D341Med (cell line): ENCODE measurements around the gene LEPROT.
"Not testable (repeated sequence)": the region's sequence is repeated elsewhere in the genome, so short reads cannot be mapped to it uniquely, and the experiment has no call there.

ENCODE experiments used
- DNase-seq: peaks from one replicate; pipeline ENCODE4 v3.0.0; 2012; ENCODE audit warnings: low spot score

The LEPROT gene

GRCh38 chr1:65420590-65421350, at the start of gene LEPROT, which contains the start of gene LEPR:
LEPROT (plus strand) TSS chr1:65420668; CDS start chr1:65420725, 57 bp downstream.
LEPR (plus strand) TSS chr1:65420668; CDS start chr1:65565566, 144,898 bp downstream.
- no peak for DNase-seq

GRCh38 chr1:65371544-65371943, 48.9 kb upstream of the LEPROT start:
- DNase-seq = no peak

GRCh38 chr1:65372557-65372956, 47.9 kb upstream of the LEPROT start:
- no peak for DNase-seq

- DNase-seq = no peak
Measured at GRCh38 chr1:65377496-65378246, 42.8 kb upstream of the LEPROT start.

GRCh38 chr1:65378247-65378946, 42.1 kb upstream of the LEPROT start:
- DNase-seq = no peak

- not testable (repeated sequence) for DNase-seq
Measured at GRCh38 chr1:65384426-65384825, 36.0 kb upstream of the LEPROT start.

GRCh38 chr1:65386439-65386838, 34.0 kb upstream of the LEPROT start:
- DNase-seq = no peak

- no peak for DNase-seq
Measured at GRCh38 chr1:65387821-65388220, 32.6 kb upstream of the LEPROT start.

GRCh38 chr1:65388908-65389695, 31.4 kb upstream of the LEPROT start:
- no peak for DNase-seq

- DNase-seq = no peak
Measured at GRCh38 chr1:65392497-65392896, 28.0 kb upstream of the LEPROT start.

GRCh38 chr1:65393347-65393746, 27.1 kb upstream of the LEPROT start:
- no peak for DNase-seq

GRCh38 chr1:65393928-65394327, 26.5 kb upstream of the LEPROT start:
- no peak for DNase-seq

GRCh38 chr1:65395887-65396612, 24.4 kb upstream of the LEPROT start:
- DNase-seq = no peak

GRCh38 chr1:65398083-65398482, 22.4 kb upstream of the LEPROT start:
- no peak for DNase-seq

GRCh38 chr1:65399003-65399402, 21.5 kb upstream of the LEPROT start:
- DNase-seq = no peak

GRCh38 chr1:65401612-65402011, 18.9 kb upstream of the LEPROT start:
- no peak for DNase-seq

- DNase-seq = no peak
Measured at GRCh38 chr1:65404941-65405340, 15.5 kb upstream of the LEPROT start.

GRCh38 chr1:65407877-65408276, 12.6 kb upstream of the LEPROT start:
- no peak for DNase-seq

GRCh38 chr1:65409314-65409713, 11.2 kb upstream of the LEPROT start:
- DNase-seq = no peak

- no peak for DNase-seq
Measured at GRCh38 chr1:65409816-65410326, 10.6 kb upstream of the LEPROT start.
